Measurements from ENCODE around the gene TOE1. TPM values are rescaled to one million over a fixed set of nuclear protein-coding genes. Genes with fewer than 3 reads are reported as not detected.
"Not testable (repeated sequence)": the region's sequence is repeated elsewhere in the genome, so short reads cannot be mapped to it uniquely, and the experiment has no call there.

Gene TOE1
- total RNA-seq, 2 experiments from 2014 or later = 23.0 to 23.8 TPM

DNA sequence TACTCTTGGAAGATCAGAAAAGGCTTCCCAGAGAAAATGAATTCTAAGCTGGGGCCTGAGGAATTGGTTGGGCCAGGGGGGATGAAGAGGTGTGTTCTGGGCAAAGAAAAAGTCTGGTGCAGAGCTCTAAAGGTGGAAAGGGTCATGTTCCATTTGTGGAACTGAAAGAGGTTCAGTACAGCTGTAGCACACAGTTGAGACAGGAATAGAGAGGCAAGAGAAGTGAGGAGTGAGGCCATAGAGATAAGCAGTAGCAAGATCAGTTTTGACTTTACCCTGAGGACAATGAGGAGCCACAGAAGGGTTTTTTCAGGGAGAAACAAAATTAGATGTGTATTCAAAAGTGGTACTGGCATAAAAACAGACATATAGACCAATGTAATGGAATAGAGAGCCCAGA lies 30.6 kb downstream of the TOE1 start:
- CTCF ChIA-PET = interaction anchor here (0.8 to 1.6 kb wide), 4 partner anchors 11 to 198 kb away, joined by 3 to 5 read pairs (median 4); no protein-coding TSS in a partner anchor
- DNase-seq = no peak
- no peaks in the 10 kb centered on the region for H3K36me3 Mint-ChIP-seq (ENCODE audit: low read depth)
- H3K4me1 Mint-ChIP-seq (ENCODE audit: low read depth) = no peaks in the 10 kb centered on the region
- H3K9me3 Mint-ChIP-seq = no peaks in the 10 kb centered on the region
- H3K27me3 Mint-ChIP-seq (ENCODE audit: low read depth) = no peaks in the 10 kb centered on the region
- no peak overlapping the region for H3K27ac Mint-ChIP-seq
- H3K4me3 Mint-ChIP-seq = no peak overlapping the region
- intact Hi-C loops (cut with micrococcal nuclease) = no loop called here

DNA sequence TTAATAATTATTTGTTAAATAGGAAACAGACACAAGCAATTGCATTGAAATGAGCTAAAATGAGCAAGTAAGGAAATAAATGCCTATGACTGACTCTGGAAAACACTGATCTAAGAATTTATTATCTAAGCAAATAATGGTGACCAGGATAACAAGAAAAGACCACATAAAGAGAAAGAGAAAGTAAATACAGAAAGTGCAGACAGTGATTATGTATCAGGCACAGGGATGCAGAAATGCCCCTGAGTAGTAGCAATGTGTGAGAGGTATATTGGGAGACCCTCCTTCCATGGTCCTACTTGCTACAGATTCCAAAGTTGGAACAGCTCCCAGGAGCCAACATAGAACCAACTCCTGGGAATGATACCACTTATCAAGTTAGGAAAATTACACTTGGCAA lies 33.6 kb downstream of the TOE1 start:
- H3K36me3 Mint-ChIP-seq (ENCODE audit: low read depth) = no peaks in the 10 kb centered on the region
- CTCF ChIA-PET = interaction anchor here (0.6 to 2.0 kb wide), 2 partner anchors 13 to 95 kb away, joined by 3 to 6 read pairs; no protein-coding TSS in a partner anchor
- intact Hi-C loops (cut with micrococcal nuclease) = no loop called here

DNA sequence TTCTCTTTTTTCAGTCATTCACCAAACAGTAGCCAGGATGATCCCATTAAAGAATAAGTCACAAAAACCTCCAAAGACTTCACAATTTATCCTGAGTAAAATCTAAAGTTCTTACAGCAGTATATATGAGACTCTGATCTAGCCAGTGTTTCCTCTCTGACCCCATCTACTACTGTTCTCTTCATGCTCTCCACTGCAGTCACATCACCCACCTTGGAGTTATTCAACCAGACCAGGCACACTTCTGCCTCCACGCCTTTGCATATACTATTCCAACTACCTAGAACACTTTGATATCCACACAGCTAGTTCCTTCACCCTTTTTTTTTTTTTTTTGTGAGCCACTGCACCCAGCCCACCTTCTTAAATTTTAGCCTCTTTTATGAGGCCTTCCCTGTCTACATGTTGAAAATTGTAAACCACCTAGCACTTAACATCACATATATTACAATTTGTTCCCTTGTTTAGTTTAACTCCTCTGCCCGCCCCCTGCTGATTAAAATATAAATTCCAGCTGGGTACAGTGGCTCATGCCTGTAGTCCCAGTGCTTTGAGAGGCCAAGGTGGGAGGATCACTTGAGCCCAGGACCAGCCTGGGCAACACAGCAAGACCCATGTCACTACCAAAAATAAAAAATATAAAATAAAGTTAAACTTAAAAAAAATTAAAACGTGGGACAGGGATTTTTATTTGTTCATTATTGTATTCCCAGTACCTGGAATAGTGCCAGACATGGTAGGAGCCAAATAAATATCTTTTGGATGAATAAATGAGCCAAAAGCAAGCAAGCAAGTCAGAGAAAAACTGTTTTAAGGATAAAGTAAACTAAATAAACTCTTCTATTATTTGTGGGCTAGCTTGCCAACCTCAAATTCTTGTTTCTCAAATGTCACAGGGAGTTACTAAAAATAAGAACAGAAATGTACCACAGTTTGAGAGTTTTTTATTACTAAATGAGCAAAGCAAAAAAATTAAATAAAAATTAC lies 35.4 kb downstream of the TOE1 start:
- Mint-ChIP-seq H3K9me3 (no peaks in the 10 kb centered on the region), H3K4me3 (no peak overlapping the region), H3K27me3 (ENCODE audit: low read depth) (no peaks in the 10 kb centered on the region), H3K36me3 (ENCODE audit: low read depth) (no peaks in the 10 kb centered on the region), H3K4me1 (ENCODE audit: low read depth) (no peaks in the 10 kb centered on the region), H3K27ac (no peak overlapping the region)
- intact Hi-C loops (cut with micrococcal nuclease) = no loop called here
- CTCF ChIA-PET = interaction anchor here (0.7 kb wide), 1 partner anchor 50 kb away, joined by 3 read pairs; no protein-coding TSS in a partner anchor
- no peak for DNase-seq

More for the DNA sequence above, 33.6 kb downstream of the TOE1 start:
- Mint-ChIP-seq H3K4me3 (no peak overlapping the region), H3K4me1 (ENCODE audit: low read depth) (no peaks in the 10 kb centered on the region), H3K9me3 (no peaks in the 10 kb centered on the region), H3K27me3 (ENCODE audit: low read depth) (no peaks in the 10 kb centered on the region), H3K27ac (no peak overlapping the region)
- no peak for DNase-seq

DNA sequence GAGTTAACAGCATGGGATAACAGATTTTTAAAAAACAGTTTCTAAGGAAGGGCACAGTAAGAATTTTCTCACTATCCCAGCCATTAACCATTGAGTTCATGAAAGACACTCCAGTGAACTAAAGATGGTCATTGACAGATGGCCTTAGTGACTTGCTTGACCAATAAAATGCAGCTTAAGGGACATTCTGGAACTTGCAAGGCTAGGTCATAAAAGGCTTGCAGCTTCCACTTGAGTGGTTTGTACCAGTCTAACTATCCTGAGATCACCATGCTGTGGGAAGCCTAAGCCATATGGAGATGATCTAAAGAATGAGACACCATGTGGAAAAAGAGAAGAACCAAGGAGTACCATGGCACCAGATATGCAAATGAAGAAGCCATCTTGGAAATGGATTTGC lies 38.2 kb downstream of the TOE1 start:
- Mint-ChIP-seq H3K4me1 (ENCODE audit: low read depth) (no peaks in the 10 kb centered on the region), H3K36me3 (ENCODE audit: low read depth) (no peaks in the 10 kb centered on the region), H3K27me3 (ENCODE audit: low read depth) (no peaks in the 10 kb centered on the region), H3K27ac (no peak overlapping the region), H3K9me3 (no peaks in the 10 kb centered on the region), H3K4me3 (no peak overlapping the region)
- intact Hi-C loops (cut with micrococcal nuclease) = no loop called here
- CTCF ChIA-PET = interaction anchor here (0.7 kb wide), 1 partner anchor 115 kb away, joined by 3 read pairs; no protein-coding TSS in a partner anchor
- DNase-seq = no peak

DNA sequence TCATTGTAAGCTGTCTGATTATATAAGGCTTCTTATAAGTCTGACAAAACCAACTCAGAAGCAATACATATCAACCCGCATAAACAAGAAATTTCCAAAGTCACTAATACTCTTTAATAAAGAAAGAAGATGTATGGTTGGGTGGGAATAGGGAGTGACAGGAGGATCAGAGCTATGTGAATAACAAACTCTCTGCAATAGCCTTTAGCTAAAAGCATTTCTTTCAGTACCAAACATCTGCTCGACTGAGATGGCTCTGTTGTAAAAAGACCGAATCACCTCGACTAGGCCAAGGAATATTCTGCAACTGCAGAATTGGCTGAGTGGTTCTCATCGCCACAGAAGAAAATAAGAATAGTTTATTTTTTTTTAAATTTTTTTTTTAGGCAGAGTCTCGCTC lies 39.6 kb downstream of the TOE1 start:
- intact Hi-C loops (cut with micrococcal nuclease) = no loop called here
- Mint-ChIP-seq H3K27ac (no peak overlapping the region), H3K9me3 (no peaks in the 10 kb centered on the region), H3K4me1 (ENCODE audit: low read depth) (no peaks in the 10 kb centered on the region), H3K4me3 (no peak overlapping the region), H3K27me3 (ENCODE audit: low read depth) (no peaks in the 10 kb centered on the region), H3K36me3 (ENCODE audit: low read depth) (no peaks in the 10 kb centered on the region)
- CTCF ChIA-PET = interaction anchor here (0.8 kb wide), 1 partner anchor 19 kb away, joined by 5 read pairs; no protein-coding TSS in a partner anchor
- no peak for DNase-seq

DNA sequence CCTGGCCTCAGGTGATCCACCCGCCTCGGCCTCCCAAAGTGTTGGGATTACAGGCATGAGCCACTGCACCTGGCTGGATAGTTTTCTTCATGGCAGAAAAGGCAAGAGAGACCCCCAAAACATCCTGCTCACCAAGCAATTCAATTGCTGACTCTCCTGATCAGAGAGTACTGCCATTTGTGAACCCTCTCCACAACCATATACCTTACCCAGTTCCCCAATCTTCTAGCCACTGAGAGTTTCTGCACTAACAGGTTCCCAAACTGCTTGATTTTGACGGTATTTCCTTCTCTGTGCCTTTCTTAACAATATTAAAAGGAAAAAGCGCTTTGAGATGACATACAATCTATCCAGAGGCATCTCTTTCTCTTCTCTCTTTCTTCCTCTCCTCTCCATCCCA lies 40.2 kb downstream of the TOE1 start:
- no peak for DNase-seq
- Mint-ChIP-seq H3K4me3 (no peak overlapping the region), H3K4me1 (ENCODE audit: low read depth) (no peaks in the 10 kb centered on the region), H3K27ac (no peak overlapping the region), H3K27me3 (ENCODE audit: low read depth) (no peaks in the 10 kb centered on the region), H3K9me3 (no peaks in the 10 kb centered on the region), H3K36me3 (ENCODE audit: low read depth) (no peaks in the 10 kb centered on the region)
- intact Hi-C loops (cut with micrococcal nuclease) = no loop called here
- CTCF ChIA-PET = no interaction called here

DNA sequence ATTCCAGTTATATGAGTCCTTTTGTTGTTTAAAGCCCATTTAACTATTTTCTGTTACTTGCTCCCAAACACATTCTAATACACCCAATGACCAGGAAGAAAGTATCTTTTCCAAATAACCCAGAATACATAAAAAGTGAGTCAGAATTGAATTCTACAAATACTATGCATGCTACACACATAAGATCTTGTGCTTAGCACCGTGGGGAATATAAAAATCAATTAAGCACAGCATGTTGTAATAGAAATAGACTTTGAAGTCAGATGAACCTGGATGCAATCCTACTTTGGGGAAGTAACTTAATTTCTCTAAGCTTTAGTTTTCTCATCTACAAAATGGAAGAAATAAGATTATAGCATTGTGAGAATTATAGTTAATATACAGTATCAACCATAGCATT lies 40.8 kb downstream of the TOE1 start:
- Mint-ChIP-seq H3K27me3 (ENCODE audit: low read depth) (no peaks in the 10 kb centered on the region), H3K4me1 (ENCODE audit: low read depth) (no peaks in the 10 kb centered on the region), H3K9me3 (no peaks in the 10 kb centered on the region), H3K4me3 (no peak overlapping the region), H3K36me3 (ENCODE audit: low read depth) (no peaks in the 10 kb centered on the region), H3K27ac (no peak overlapping the region)
- intact Hi-C loops (cut with micrococcal nuclease) = no loop called here
- no peak for DNase-seq
- CTCF ChIA-PET = no interaction called here

DNA sequence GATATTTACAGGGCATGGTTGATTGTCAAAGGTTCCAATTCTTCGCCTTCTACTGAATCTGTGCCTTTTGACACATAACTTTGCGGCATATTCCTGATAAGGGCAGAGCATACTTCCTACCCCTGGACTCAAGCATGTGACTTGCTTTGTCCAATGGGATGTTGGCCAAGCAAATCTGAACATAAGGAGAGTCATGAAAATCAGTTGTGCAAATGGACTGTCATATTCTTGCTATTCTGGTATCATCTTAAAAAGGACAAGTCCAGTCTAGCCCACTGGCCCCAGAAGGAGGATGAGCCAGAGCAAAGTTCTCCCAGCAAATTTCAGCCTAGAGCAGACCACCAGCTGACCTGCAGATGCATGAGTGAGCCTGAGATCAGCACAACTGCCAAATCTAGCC lies 41.3 kb downstream of the TOE1 start:
- Mint-ChIP-seq H3K36me3 (ENCODE audit: low read depth) (no peaks in the 10 kb centered on the region), H3K9me3 (no peaks in the 10 kb centered on the region), H3K27me3 (ENCODE audit: low read depth) (no peaks in the 10 kb centered on the region), H3K4me1 (ENCODE audit: low read depth) (no peaks in the 10 kb centered on the region), H3K4me3 (no peak overlapping the region), H3K27ac (no peak overlapping the region)
- CTCF ChIA-PET = no interaction called here
- no peak for DNase-seq
- intact Hi-C loops (cut with micrococcal nuclease) = no loop called here

DNA sequence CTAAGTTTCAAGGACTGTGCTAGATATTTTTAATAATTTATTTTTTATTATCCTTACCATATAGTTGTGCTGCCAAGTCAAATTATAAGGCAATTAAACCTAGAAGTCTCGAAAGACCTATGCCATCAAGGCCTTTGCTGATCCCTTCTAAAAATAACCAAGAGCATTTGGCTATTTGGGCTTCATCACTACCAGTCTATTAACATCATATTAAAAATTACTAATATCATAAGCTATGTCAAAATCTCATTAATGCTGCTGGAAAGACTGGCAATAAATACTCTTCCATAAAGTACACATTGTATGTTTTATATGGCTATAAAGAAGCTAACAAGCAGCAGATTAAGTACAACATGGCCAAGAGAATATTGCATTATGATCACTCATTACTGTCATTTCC lies 43.2 kb downstream of the TOE1 start:
- no peak for DNase-seq
- CTCF ChIA-PET = no interaction called here
- intact Hi-C loops (cut with micrococcal nuclease) = no loop called here
- Mint-ChIP-seq H3K4me1 (ENCODE audit: low read depth) (no peaks in the 10 kb centered on the region), H3K4me3 (no peak overlapping the region), H3K9me3 (no peaks in the 10 kb centered on the region), H3K36me3 (ENCODE audit: low read depth) (no peaks in the 10 kb centered on the region), H3K27me3 (ENCODE audit: low read depth) (no peaks in the 10 kb centered on the region), H3K27ac (no peak overlapping the region)

DNA sequence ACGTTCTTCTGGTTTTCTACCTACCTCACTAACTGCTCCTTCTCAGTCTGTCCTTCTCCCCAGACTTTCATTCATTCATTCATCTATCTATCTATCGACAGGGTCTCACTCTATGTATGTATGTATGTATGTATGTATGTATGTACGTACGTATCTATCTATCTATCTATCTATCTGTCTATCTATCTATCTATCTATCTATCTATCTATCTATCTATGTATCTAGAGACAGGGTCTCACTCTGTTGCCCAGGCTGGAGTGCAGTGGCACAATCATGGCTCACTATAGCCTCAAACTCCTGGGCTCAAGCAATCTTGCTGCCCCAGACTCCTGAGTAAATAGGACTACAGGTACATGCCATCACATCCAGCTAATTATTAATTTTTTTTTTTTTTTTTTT lies 44.2 kb downstream of the TOE1 start:
- H3K9me3 Mint-ChIP-seq; H3K27me3 Mint-ChIP-seq (ENCODE audit: low read depth); intact Hi-C loops (cut with micrococcal nuclease); CTCF ChIA-PET; DNase-seq; H3K36me3 Mint-ChIP-seq (ENCODE audit: low read depth); H3K4me1 Mint-ChIP-seq (ENCODE audit: low read depth); H3K27ac Mint-ChIP-seq; H3K4me3 Mint-ChIP-seq: not testable (repeated sequence)

DNA sequence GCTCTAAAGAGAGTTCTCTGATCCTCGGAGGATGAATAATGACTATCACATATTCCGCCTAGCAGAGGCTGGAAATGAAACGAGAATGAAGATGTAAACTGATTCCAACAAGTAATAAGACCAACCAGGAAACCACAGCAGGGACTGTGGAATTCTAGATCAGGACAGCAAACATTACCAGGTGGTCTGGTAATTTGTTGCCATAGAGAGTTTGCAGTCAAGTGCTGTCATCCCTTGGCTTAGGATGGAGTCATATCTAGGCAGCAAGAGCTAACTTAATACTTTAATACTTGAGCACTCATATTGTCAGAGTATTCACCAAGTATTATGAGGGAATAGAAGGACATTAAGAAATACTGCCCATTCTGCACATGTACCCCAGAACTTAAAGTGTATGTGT lies 45.3 kb downstream of the TOE1 start:
- intact Hi-C loops (cut with micrococcal nuclease) = no loop called here
- DNase-seq = no peak
- H3K4me3 Mint-ChIP-seq = no peak overlapping the region
- no peaks in the 10 kb centered on the region for H3K27me3 Mint-ChIP-seq (ENCODE audit: low read depth)
- no peak overlapping the region for H3K27ac Mint-ChIP-seq
- H3K9me3 Mint-ChIP-seq = no peaks in the 10 kb centered on the region
- no peaks in the 10 kb centered on the region for H3K4me1 Mint-ChIP-seq (ENCODE audit: low read depth)
- CTCF ChIA-PET = no interaction called here
- no peaks in the 10 kb centered on the region for H3K36me3 Mint-ChIP-seq (ENCODE audit: low read depth)

DNA sequence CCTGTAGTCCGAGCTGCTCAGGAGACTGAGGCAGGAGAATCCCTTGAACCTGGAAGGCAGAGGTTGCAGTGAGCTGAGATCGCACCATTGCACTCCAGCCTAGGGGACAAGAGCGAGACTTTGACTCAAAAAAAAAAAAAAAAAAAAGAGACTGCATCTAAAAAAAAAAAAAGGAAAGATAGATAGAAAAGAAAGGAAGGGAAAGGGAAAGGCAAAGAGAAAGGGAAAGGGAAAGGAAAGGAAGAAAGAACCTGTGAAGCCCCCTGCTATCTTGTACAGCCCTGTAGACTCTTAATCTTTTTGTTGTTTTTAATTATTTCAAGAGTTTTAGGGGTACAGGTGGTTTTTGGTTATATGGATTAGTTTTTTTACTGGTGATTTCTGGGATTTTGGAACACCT lies 46.2 kb downstream of the TOE1 start:
- Mint-ChIP-seq H3K4me1 (ENCODE audit: low read depth) (no peaks in the 10 kb centered on the region), H3K9me3 (no peaks in the 10 kb centered on the region), H3K4me3 (no peak overlapping the region), H3K27ac (no peak overlapping the region), H3K27me3 (ENCODE audit: low read depth) (no peaks in the 10 kb centered on the region), H3K36me3 (ENCODE audit: low read depth) (no peaks in the 10 kb centered on the region)
- CTCF ChIA-PET = no interaction called here
- intact Hi-C loops (cut with micrococcal nuclease) = no loop called here
- DNase-seq = no peak

Measured in activated naive CD4-positive, alpha-beta T cell treated with anti-CD3 and anti-CD28 coated beads for 36 hours (primary cell).